Karpas-422 (cell line): ENCODE results near the gene CCND1. TPM values are rescaled to one million over a fixed set of nuclear protein-coding genes. Genes with fewer than 3 reads are reported as not detected.

Source experiments
- DNase-seq: peaks from one replicate; pipeline ENCODE4 v3.0.0-alpha.2; 2015
- H2AFZ ChIP-seq: fragments of 200-600 bp; sonication (generic); 2 replicates; pipeline ENCODE4 v1.6.1; 2014; ENCODE audit warnings: antibody characterized with exemption, low read length, mixed read lengths
- H3K27ac ChIP-seq: fragments of 200-600 bp; sonication (generic); 2 replicates; pipeline ENCODE4 v1.5.1; 2014; ENCODE audit warnings: mild to moderate bottlenecking, low read length, moderate library complexity
- H3K27me3 ChIP-seq: fragments of 200-600 bp; sonication (generic); 2 replicates; pipeline ENCODE4 v1.6.1; 2014; ENCODE audit warnings: low read length, mixed read lengths
- H3K36me3 ChIP-seq: fragments of 200-600 bp; sonication (generic); 2 replicates; pipeline ENCODE4 v1.6.1; 2014; ENCODE audit warnings: low read length, mixed read lengths; ENCODE audit not compliant: insufficient read depth
- H3K4me1 ChIP-seq: fragments of 200-600 bp; sonication (generic); 2 replicates; pipeline ENCODE4 v1.6.1; 2014; ENCODE audit warnings: mild to moderate bottlenecking, low read length, mixed read lengths
- H3K4me2 ChIP-seq: fragments of 200-600 bp; sonication (generic); 2 replicates; pipeline ENCODE4 v1.6.1; 2014; ENCODE audit warnings: low read length, low read depth, mild to moderate bottlenecking; ENCODE audit not compliant: poor library complexity, severe bottlenecking
- H3K4me3 ChIP-seq: fragments of 200-600 bp; sonication (generic); 2 replicates; pipeline ENCODE4 v1.5.1; 2014; ENCODE audit warnings: mild to moderate bottlenecking, antibody characterized with exemption, low read length, mixed read lengths
- H3K79me2 ChIP-seq: fragments of 200-600 bp; sonication (generic); 2 replicates; pipeline ENCODE4 v1.6.1; 2014; ENCODE audit warnings: mild to moderate bottlenecking, low read length, mixed read lengths
- H3K9ac ChIP-seq: fragments of 200-600 bp; sonication (generic); 2 replicates; pipeline ENCODE4 v1.6.0; 2014; ENCODE audit warnings: low read length
- H3K9me2 ChIP-seq: fragments of 200-600 bp; sonication (generic), shearing (Covaris generic); replicated peaks from 2 replicates; pipeline ENCODE4 v1.6.0; 2014; ENCODE audit warnings: mild to moderate bottlenecking, low read length, moderate library complexity; ENCODE audit not compliant: insufficient read depth
- H3K9me3 ChIP-seq: fragments of 300-700, 200-600 bp; sonication (generic); 2 replicates; pipeline ENCODE4 v1.6.1; 2014; ENCODE audit warnings: low read length, mixed read lengths
- H4K20me1 ChIP-seq: fragments of 200-600 bp; sonication (generic); 2 replicates; pipeline ENCODE4 v1.6.1; 2014; ENCODE audit warnings: mild to moderate bottlenecking, antibody characterized with exemption, low read length, low read depth; ENCODE audit not compliant: insufficient read depth
- total RNA-seq: library from RNA; depleted of rRNA; stranded (reverse); fragments of >200 nt; shearing (Covaris generic); gene quantifications from 2 replicates; pipeline ENCODE4 v1.2.3, GENCODE V29; 2014; ENCODE audit warnings: low replicate concordance

Gene CCND1
- total RNA-seq, 1 experiment from 2014 or later = 4.3 TPM

GRCh38 chr11:69657456-69657910, 16.5 kb downstream of the CCND1 start:
- Histone ChIP-seq H4K20me1 (0 out of 2 replicates have a peak, but pooled peaks cover 2% of the 10 kb centered on the region), H3K9me3 (no peaks in the 10 kb centered on the region), H3K79me2 (no peaks in the 10 kb centered on the region), H3K36me3 (no peaks in the 10 kb centered on the region), H3K4me2 (no peak overlapping the region), H3K9me2 (no peaks in the 10 kb centered on the region), H3K4me1 (no peaks in the 10 kb centered on the region), H3K27me3 (no peaks in the 10 kb centered on the region), H2AFZ (no peak overlapping the region), H3K4me3 (no peak overlapping the region), H3K9ac (no peak overlapping the region), H3K27ac (no peak overlapping the region)
- no peak for DNase-seq

- Histone ChIP-seq H3K9me3 (no peaks in the 10 kb centered on the region), H3K27me3 (no peaks in the 10 kb centered on the region), H3K4me2 (no peak overlapping the region), H3K9me2 (no peaks in the 10 kb centered on the region), H2AFZ (no peak overlapping the region), H3K36me3 (no peaks in the 10 kb centered on the region), H3K27ac (no peak overlapping the region), H3K4me3 (no peak overlapping the region), H4K20me1 (0 out of 2 replicates have a peak, but pooled peaks cover 4% of the 10 kb centered on the region), H3K79me2 (no peaks in the 10 kb centered on the region), H3K4me1 (no peaks in the 10 kb centered on the region), H3K9ac (no peak overlapping the region)
- DNase-seq = no peak
Observed at GRCh38 chr11:69657911-69658625, 17.1 kb downstream of the CCND1 start.

DNA sequence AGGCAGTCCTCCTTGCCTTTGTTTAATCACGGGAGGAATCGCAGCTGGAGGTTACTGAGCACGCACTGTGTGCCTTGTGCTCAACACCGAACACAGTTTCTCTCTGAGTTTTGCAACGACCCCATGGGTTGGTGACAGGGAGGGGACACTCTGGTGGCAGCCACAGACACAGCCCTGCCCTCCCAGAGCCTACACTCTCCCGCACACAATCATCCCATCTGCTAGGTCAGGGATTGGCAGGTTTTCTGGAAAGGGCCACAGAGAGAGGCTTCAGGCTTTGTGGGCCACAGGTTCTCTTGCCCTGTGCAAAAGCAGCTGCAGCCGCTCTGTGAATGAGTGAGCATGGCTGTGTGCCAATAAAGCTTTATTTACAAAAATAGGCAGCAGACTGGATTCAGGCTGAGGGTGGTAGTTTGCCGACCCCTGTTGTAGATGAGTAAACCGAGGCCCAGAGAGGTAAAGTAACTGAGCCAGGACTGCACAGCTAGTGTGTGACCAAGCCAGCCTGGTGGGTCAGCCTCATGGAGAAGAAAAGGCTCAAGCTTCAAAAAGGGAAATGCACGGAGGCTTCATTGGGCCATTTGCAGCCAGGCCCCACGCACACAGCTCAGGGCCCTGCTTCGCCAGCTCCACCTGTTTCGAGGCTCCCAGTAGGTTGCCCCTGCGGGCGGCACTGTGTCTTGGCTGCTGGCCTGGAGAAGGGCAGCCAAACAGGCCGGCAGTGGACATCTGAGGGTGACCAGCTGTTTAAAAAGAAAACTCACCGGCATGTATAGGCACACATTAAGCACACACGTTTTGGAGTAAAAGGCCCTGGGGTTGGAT, 17.9 kb downstream of the CCND1 start:
- H2AFZ ChIP-seq = no peak overlapping the region
- H4K20me1 ChIP-seq = 0 out of 2 replicates have a peak, but pooled peaks cover 4% of the 10 kb centered on the region
- H3K4me3 ChIP-seq = no peak overlapping the region
- H3K4me2 ChIP-seq = no peak overlapping the region
- H3K9ac ChIP-seq = no peak overlapping the region
- no peak overlapping the region for H3K27ac ChIP-seq
- no peaks in the 10 kb centered on the region for H3K9me2 ChIP-seq
- H3K36me3 ChIP-seq = no peaks in the 10 kb centered on the region
- no peaks in the 10 kb centered on the region for H3K4me1 ChIP-seq
- no peaks in the 10 kb centered on the region for H3K9me3 ChIP-seq
- DNase-seq = no peak
- H3K27me3 ChIP-seq = no peaks in the 10 kb centered on the region
- H3K79me2 ChIP-seq = no peaks in the 10 kb centered on the region

GRCh38 chr11:69659591-69659990, 18.6 kb downstream of the CCND1 start:
- no peaks in the 10 kb centered on the region for H3K9me3 ChIP-seq
- H3K9me2 ChIP-seq = no peaks in the 10 kb centered on the region
- H3K4me3 ChIP-seq = no peak overlapping the region
- H3K4me1 ChIP-seq = no peaks in the 10 kb centered on the region
- no peak overlapping the region for H3K27ac ChIP-seq
- H3K9ac ChIP-seq = no peak overlapping the region
- no peaks in the 10 kb centered on the region for H3K79me2 ChIP-seq
- 0 out of 2 replicates have a peak, but pooled peaks cover 4% of the 10 kb centered on the region for H4K20me1 ChIP-seq
- H3K36me3 ChIP-seq = no peaks in the 10 kb centered on the region
- no peak overlapping the region for H2AFZ ChIP-seq
- no peak for DNase-seq
- H3K4me2 ChIP-seq = no peak overlapping the region
- no peaks in the 10 kb centered on the region for H3K27me3 ChIP-seq

- 0 out of 2 replicates have a peak, but pooled peaks cover 4% of the 10 kb centered on the region for H4K20me1 ChIP-seq
- no peak for DNase-seq
- no peak overlapping the region for H3K27ac ChIP-seq
- H2AFZ ChIP-seq = no peak overlapping the region
- H3K4me2 ChIP-seq = no peak overlapping the region
- no peaks in the 10 kb centered on the region for H3K36me3 ChIP-seq
- no peaks in the 10 kb centered on the region for H3K9me3 ChIP-seq
- no peaks in the 10 kb centered on the region for H3K4me1 ChIP-seq
- H3K9me2 ChIP-seq = no peaks in the 10 kb centered on the region
- H3K4me3 ChIP-seq = no peak overlapping the region
- no peaks in the 10 kb centered on the region for H3K27me3 ChIP-seq
- H3K9ac ChIP-seq = no peak overlapping the region
- no peaks in the 10 kb centered on the region for H3K79me2 ChIP-seq
Observed at GRCh38 chr11:69660001-69660500, 19.1 kb downstream of the CCND1 start.

GRCh38 chr11:69661413-69661715, 20.4 kb downstream of the CCND1 start:
- Histone ChIP-seq H3K36me3 (no peaks in the 10 kb centered on the region), H3K4me3 (no peak overlapping the region), H3K79me2 (no peaks in the 10 kb centered on the region), H3K4me2 (no peak overlapping the region), H4K20me1 (0 out of 2 replicates have a peak, but pooled peaks cover 4% of the 10 kb centered on the region), H3K4me1 (no peaks in the 10 kb centered on the region), H3K9me3 (no peaks in the 10 kb centered on the region), H2AFZ (no peak overlapping the region), H3K27ac (no peak overlapping the region), H3K9ac (no peak overlapping the region), H3K9me2 (no peaks in the 10 kb centered on the region), H3K27me3 (no peaks in the 10 kb centered on the region)
- DNase-seq = no peak

DNA sequence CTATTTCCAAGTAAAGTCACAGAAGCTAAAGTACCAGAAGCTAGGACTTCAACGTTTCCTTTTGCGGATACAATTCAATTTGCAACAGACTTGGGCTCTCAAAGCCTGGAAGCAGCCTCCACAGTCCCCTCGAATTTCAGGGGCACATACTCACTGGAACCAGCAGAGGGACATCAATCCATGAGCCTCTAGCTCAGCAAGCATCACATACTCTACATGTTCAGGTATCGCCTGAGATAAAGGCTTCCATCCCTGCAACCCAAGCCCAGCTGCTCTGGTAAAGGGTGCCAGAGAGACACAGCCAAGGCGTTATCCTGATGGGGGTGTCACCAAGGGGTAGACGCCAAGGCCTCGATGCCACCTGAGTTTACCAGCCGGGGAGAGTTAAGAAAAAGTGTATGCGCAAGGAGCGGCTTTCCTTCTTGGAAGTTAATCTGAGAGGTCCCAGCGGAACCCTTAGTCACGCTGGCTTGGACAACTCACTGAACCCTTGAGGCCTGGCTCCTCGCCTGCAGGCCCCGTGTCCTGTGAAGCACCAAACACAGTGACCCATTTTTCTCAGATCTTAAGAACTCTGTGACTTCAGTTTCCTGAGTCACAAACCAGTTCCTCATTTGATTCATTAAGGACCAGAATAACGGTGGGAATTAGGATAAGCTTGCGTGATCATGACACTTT, 21.2 kb downstream of the CCND1 start:
- no peaks in the 10 kb centered on the region for H3K27me3 ChIP-seq
- no peak overlapping the region for H3K4me3 ChIP-seq
- no peaks in the 10 kb centered on the region for H3K9me3 ChIP-seq
- 0 out of 2 replicates have a peak, but pooled peaks cover 4% of the 10 kb centered on the region for H4K20me1 ChIP-seq
- DNase-seq = no peak
- no peaks in the 10 kb centered on the region for H3K4me1 ChIP-seq
- no peaks in the 10 kb centered on the region for H3K9me2 ChIP-seq
- no peak overlapping the region for H3K4me2 ChIP-seq
- no peak overlapping the region for H2AFZ ChIP-seq
- no peaks in the 10 kb centered on the region for H3K36me3 ChIP-seq
- H3K79me2 ChIP-seq = no peaks in the 10 kb centered on the region
- no peak overlapping the region for H3K9ac ChIP-seq
- no peak overlapping the region for H3K27ac ChIP-seq

DNA sequence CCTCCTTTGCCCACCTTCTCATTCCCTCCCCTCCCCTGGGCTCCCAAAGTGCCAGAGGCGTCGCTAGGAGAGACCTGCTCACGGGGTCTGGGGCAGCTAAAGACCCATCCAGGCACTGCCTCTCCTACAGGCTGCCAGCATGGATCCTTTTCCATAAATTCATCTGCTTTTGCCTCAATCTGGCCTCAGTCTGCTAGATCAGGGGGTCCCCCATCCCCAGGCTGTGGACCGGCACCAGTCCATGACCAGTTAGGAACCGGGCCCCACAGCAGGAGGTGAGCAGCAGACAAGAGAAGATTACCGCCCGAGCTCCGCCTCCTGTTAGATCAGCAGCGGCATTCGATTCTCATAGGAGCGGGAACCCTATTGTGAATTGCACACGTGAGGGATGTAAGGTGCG, 21.9 kb downstream of the CCND1 start:
- H3K9me2 ChIP-seq = no peaks in the 10 kb centered on the region
- H3K9me3 ChIP-seq = no peaks in the 10 kb centered on the region
- DNase-seq = no peak
- no peaks in the 10 kb centered on the region for H3K36me3 ChIP-seq
- H3K27ac ChIP-seq = no peak overlapping the region
- H3K27me3 ChIP-seq = no peaks in the 10 kb centered on the region
- no peak overlapping the region for H3K9ac ChIP-seq
- no peaks in the 10 kb centered on the region for H3K4me1 ChIP-seq
- H3K79me2 ChIP-seq = no peaks in the 10 kb centered on the region
- H4K20me1 ChIP-seq = 0 out of 2 replicates have a peak, but pooled peaks cover 4% of the 10 kb centered on the region
- no peak overlapping the region for H3K4me2 ChIP-seq
- no peak overlapping the region for H2AFZ ChIP-seq
- no peak overlapping the region for H3K4me3 ChIP-seq
